Uterus (tissue), 4 donors: Measurements from ENCODE around the gene CHPT1. TPM values are rescaled to one million over a fixed set of nuclear protein-coding genes. Genes with fewer than 3 reads are reported as not detected.
"Not testable (repeated sequence)": the region's sequence is repeated elsewhere in the genome, so short reads cannot be mapped to it uniquely, and the experiment has no call there.

Experiments used
- DNase-seq, 2 donors: peaks; one replicate each; pipeline ENCODE4 v3.0.0-alpha.2; 2019 to 2020
- H3K27ac ChIP-seq, 2 donors: fragments of 200-600 bp; sonication (generic); 1 replicate in 1 of 2; 2 replicates in 1 of 2; pipeline ENCODE4 v1.5.1; 2016 to 2018
- H3K27me3 ChIP-seq, 2 donors: fragments of 200-600 bp; sonication (generic); one replicate each; pipeline ENCODE4 v1.5.1; 2018 to 2019; ENCODE audit warnings: control low read depth in 1 of 2
- H3K36me3 ChIP-seq, 2 donors: fragments of 200-600 bp; sonication (generic); one replicate each; pipeline ENCODE4 v1.5.1; 2019; ENCODE audit warnings: control low read depth in 1 of 2
- H3K4me1 ChIP-seq, 2 donors: fragments of 200-600 bp; sonication (generic); one replicate each; pipeline ENCODE4 v1.5.1; 2018 to 2019; ENCODE audit warnings: control low read depth in 1 of 2
- H3K4me3 ChIP-seq, 2 donors: fragments of 200-600 bp; sonication (generic); 1 replicate in 1 of 2; 2 replicates in 1 of 2; pipeline ENCODE4 v1.5.1; 2018 to 2019; ENCODE audit warnings: mild to moderate bottlenecking in 1 of 2
- H3K9me3 ChIP-seq, 2 donors: fragments of 200-600 bp; sonication (generic); one replicate each; pipeline ENCODE4 v1.5.1; 2019; ENCODE audit warnings: control low read depth in 1 of 2
- POLR2A ChIP-seq, 2 donors: fragments of 450-650 bp; IDR thresholded peaks; one replicate each; pipeline ENCODE4 v1.6.1; 2016; ENCODE audit warnings: antibody characterized with exemption in 2 of 2, mild to moderate bottlenecking in 1 of 2, moderate library complexity in 1 of 2
- intact Hi-C: fragments of 100-400 bp; cut with DNase I; formaldehyde crosslinking; loops from one replicate; pipeline ENCODE4 v1.15.1; 2023; ENCODE audit warnings: low total_unique reads
- total RNA-seq, 4 donors: library from RNA; depleted of rRNA in 3 of 4; stranded (reverse); fragments of >200 nt in 3 of 4; gene quantifications; one replicate each; pipeline versions ENCODE4 v1.1.0 to v1.2.4, GENCODE V29; 2014 to 2023
- TF ChIP-seq, protein P1 (sequence below), 4 experiments: fragments of 200-600 bp in 2 of 4; fragments of 450-650 bp in 2 of 4; sonication (generic) in 2 of 4; IDR thresholded peaks; one replicate each; pipeline ENCODE4 v1.5.1; 2016 to 2019; ENCODE audit warnings: antibody characterized with exemption in 4 of 4, mild to moderate bottlenecking in 2 of 4, moderate library complexity in 1 of 4
- donor health status: DM: yes; HTN: yes; CAD: no.

Gene CHPT1
- total RNA-seq, 4 donors from 2014 or later = 22.5 to 105 (median 51.1) TPM

- Histone ChIP-seq H3K4me3 (no peak overlapping the region), H3K27me3 (no peaks in the 10 kb centered on the region), H3K4me1 (no peaks in the 10 kb centered on the region), H3K9me3 (no peaks in the 10 kb centered on the region), H3K27ac (no peak overlapping the region), H3K36me3 (no peaks in the 10 kb centered on the region)
- intact Hi-C loops = no loop called here
- no peak for DNase-seq
- no peak for TF ChIP-seq POLR2A (IDR thresholded peaks at IDR 0.05)
- TF ChIP-seq, protein P1, sequence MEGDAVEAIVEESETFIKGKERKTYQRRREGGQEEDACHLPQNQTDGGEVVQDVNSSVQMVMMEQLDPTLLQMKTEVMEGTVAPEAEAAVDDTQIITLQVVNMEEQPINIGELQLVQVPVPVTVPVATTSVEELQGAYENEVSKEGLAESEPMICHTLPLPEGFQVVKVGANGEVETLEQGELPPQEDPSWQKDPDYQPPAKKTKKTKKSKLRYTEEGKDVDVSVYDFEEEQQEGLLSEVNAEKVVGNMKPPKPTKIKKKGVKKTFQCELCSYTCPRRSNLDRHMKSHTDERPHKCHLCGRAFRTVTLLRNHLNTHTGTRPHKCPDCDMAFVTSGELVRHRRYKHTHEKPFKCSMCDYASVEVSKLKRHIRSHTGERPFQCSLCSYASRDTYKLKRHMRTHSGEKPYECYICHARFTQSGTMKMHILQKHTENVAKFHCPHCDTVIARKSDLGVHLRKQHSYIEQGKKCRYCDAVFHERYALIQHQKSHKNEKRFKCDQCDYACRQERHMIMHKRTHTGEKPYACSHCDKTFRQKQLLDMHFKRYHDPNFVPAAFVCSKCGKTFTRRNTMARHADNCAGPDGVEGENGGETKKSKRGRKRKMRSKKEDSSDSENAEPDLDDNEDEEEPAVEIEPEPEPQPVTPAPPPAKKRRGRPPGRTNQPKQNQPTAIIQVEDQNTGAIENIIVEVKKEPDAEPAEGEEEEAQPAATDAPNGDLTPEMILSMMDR (IDR thresholded peaks at IDR 0.05) = no peak
Measured at GRCh38 chr12:101732318-101732717, 34.9 kb downstream of the CHPT1 start.

DNA sequence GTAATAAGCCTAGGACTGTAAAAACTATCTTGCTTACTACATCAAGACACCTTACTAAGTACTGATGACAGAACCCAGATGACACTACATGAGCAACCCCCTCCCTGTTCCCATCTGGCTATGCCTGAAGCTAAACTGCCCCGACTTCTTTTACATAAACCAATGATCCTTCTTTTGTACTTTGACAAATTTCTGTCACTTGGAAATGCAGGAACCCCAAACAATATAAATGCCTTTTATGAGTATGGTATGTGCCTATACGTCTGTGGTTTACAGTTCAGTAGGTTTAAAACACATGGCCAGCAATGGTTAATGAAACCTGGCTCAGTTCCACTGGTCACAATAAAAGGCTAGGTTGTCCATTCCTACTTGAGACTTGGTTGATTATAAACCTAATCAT is 35.7 kb downstream of the CHPT1 start:
- Histone ChIP-seq H3K36me3 (no peaks in the 10 kb centered on the region), H3K27me3 (no peaks in the 10 kb centered on the region), H3K27ac (no peak overlapping the region), H3K9me3 (no peaks in the 10 kb centered on the region), H3K4me1 (no peaks in the 10 kb centered on the region), H3K4me3 (no peak overlapping the region)
- TF ChIP-seq POLR2A (IDR thresholded peaks at IDR 0.05) = no peak
- TF ChIP-seq, protein P1 (IDR thresholded peaks at IDR 0.05) = no peak
- DNase-seq = no peak
- intact Hi-C loops = no loop called here

GRCh38 chr12:101734482-101734881 is 37.0 kb downstream of the CHPT1 start:
- intact Hi-C loops, DNase-seq, H3K27ac ChIP-seq, H3K4me1 ChIP-seq, H3K27me3 ChIP-seq, H3K4me3 ChIP-seq, H3K9me3 ChIP-seq, H3K36me3 ChIP-seq: not testable (repeated sequence)

DNA sequence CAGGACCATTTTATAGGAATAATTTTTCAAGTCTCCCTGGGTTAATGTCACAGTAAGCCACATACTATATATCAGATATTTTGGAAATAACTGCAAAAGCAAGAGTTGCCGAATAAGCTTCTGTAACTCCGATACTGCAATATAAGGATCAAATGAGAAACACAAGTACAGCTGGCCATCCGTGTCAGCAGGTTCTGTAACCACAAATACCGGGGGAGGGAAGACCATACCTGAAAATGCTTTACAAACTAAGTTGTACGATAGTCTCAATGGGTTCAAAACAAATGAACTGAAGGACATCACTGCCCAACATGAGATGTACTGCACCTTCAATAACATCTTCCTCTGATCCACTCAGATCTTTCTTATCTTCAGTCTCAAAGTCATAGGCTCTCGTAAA is 40.0 kb downstream of the CHPT1 start:
- no peak for TF ChIP-seq POLR2A (IDR thresholded peaks at IDR 0.05)
- TF ChIP-seq, protein P1 (IDR thresholded peaks at IDR 0.05) = no peak
- Histone ChIP-seq H3K27ac (no peak overlapping the region), H3K27me3 (no peaks in the 10 kb centered on the region), H3K4me3 (no peak overlapping the region), H3K9me3 (no peaks in the 10 kb centered on the region), H3K36me3 (no peaks in the 10 kb centered on the region), H3K4me1 (no peaks in the 10 kb centered on the region)
- DNase-seq = no peak
- intact Hi-C loops = no loop called here

GRCh38 chr12:101738920-101739665 is 41.7 kb downstream of the CHPT1 start, which contains the start of gene SYCP3:
TSS of gene SYCP3 (minus strand) at chr12:101739462. CDS start at chr12:101737935, 1,527 bp downstream.
- no peak within 1 kb of the TSS for H3K27ac ChIP-seq
- no peaks in the 10 kb centered on the region for H3K9me3 ChIP-seq
- H3K27me3 ChIP-seq = no peaks in the 10 kb centered on the region
- H3K4me1 ChIP-seq = no peaks in the 10 kb centered on the region
- DNase-seq = no peak
- no peaks in the 10 kb centered on the region for H3K36me3 ChIP-seq
- TF ChIP-seq, protein P1 (IDR thresholded peaks at IDR 0.05) = no peak
- no peak for TF ChIP-seq POLR2A (IDR thresholded peaks at IDR 0.05)
- intact Hi-C loops = no loop called here
- no peak within 1 kb of the TSS for H3K4me3 ChIP-seq
